Omental fat pad (tissue), 4 donors: ENCODE measurements around the gene PSMG2. TPM values are rescaled to one million over a fixed set of nuclear protein-coding genes. Genes with fewer than 3 reads are reported as not detected.

ENCODE experiments used
- ATAC-seq: fragments of 150-250 bp; one replicate; pipeline ENCODE4 v1.9.1; 2016; ENCODE audit warnings: mild to moderate bottlenecking, moderate library complexity; ENCODE audit not compliant: low FRiP score
- DNase-seq: peaks from one replicate; pipeline ENCODE4 v3.0.0-alpha.2; 2019; ENCODE audit warnings: low spot score
- total RNA-seq, 4 donors: library from RNA; depleted of rRNA; stranded (reverse); fragments of >200 nt; gene quantifications; one replicate each; pipeline ENCODE4 v1.1.0, GENCODE V29; 2016
- TF ChIP-seq, protein P1 (sequence below), 3 donors: fragments of 450-650 bp; IDR thresholded peaks; one replicate each; pipeline ENCODE4 v1.5.1; 2016 to 2017; ENCODE audit warnings: antibody characterized with exemption in 3 of 3, mild to moderate bottlenecking in 3 of 3, moderate library complexity in 2 of 3

The PSMG2 gene
- total RNA-seq, 4 donors from 2014 or later: 62.8 to 88.0 (median 69.3) TPM

DNA sequence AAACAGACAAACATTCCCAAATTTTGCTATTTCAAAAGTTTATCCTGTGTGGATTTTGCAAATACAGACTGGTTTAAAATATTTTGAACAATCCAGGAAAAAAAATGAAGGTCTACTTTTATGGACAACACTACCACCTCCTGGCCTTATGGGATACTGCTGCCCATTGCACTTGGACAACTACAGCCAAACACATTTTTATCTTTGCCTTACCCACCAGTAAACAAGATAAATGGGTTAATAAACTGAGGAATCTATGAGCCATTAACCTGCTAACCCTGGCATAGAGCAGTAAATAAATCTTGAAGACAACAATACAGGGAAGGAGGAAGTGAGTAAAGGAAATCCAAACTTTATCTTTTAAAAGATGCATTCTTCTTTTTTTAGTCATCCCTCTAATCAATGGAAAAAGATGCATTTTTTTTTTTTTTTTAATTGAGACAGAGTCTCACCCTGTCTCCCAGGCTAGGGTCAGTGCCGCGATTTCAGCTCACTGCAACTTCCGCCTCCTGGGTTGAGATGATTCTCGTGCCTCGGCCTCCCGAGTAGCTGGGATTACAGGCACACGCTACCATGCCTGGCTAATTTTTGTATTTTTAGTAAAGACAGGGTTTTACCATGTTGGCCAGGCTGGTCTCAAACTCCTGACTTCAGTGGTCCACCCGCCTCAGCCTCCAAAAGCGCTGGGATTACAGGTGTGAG is 42.8 kb upstream of the PSMG2 start:
- no peak for DNase-seq
- no peak for ATAC-seq
- TF ChIP-seq, protein P1, sequence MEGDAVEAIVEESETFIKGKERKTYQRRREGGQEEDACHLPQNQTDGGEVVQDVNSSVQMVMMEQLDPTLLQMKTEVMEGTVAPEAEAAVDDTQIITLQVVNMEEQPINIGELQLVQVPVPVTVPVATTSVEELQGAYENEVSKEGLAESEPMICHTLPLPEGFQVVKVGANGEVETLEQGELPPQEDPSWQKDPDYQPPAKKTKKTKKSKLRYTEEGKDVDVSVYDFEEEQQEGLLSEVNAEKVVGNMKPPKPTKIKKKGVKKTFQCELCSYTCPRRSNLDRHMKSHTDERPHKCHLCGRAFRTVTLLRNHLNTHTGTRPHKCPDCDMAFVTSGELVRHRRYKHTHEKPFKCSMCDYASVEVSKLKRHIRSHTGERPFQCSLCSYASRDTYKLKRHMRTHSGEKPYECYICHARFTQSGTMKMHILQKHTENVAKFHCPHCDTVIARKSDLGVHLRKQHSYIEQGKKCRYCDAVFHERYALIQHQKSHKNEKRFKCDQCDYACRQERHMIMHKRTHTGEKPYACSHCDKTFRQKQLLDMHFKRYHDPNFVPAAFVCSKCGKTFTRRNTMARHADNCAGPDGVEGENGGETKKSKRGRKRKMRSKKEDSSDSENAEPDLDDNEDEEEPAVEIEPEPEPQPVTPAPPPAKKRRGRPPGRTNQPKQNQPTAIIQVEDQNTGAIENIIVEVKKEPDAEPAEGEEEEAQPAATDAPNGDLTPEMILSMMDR (IDR thresholded peaks at IDR 0.05): peak in 2 of 3 donors; percentile 56 to 61

DNA sequence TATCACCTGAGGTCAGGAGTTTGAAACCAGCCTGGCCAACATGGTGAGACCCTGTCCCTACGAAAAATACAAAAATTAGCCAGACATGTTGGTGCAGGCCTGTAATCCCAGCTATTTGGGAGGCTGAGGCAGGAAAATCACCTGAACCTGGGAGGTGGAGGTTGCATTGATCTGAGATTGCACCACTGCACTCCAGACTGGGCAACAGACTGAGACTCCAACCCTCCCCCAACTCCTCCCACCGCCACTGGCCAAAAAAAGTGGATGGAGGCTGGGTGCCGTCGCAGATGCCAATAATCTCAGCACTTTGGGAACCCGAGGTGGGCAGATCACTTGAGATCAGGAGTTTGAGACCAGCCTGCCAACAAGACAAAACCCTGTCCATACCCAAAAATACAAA is 34.8 kb upstream of the PSMG2 start:
- DNase-seq (no peak), ATAC-seq (no peak)
- TF ChIP-seq, protein P1 (IDR thresholded peaks at IDR 0.05): no peak

DNA sequence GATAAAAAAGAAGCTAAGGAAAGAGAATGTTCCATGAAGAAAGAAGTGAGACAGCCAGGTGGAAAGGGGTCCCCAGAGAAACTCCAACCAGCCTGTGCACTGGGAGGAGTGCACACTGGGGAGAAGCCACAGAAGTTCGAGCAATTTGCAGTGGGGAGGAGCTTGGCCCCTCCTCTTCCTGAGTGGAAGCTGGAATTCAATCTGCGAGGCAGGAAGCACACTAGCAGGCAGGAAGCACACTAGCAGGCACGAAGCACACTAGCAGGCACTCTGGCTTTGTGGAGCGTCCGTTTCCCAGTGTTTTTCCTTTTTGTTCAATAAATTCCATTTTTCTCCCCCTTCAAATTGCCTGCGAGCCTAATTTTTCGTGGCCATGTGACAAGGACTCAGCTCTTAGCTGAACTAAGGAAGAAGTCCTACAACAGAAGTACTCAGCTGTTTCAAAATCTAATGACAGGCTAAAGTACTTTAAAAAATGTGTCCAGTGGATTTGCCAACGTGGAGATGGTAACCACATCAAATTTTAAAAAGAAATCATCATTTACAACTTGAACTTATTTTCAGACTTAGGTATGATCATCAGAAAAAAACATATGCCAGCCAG is 23.6 kb upstream of the PSMG2 start:
- DNase-seq (no peak), ATAC-seq (peak; percentile 54)
- TF ChIP-seq, protein P1 (IDR thresholded peaks at IDR 0.05): no peak

DNA sequence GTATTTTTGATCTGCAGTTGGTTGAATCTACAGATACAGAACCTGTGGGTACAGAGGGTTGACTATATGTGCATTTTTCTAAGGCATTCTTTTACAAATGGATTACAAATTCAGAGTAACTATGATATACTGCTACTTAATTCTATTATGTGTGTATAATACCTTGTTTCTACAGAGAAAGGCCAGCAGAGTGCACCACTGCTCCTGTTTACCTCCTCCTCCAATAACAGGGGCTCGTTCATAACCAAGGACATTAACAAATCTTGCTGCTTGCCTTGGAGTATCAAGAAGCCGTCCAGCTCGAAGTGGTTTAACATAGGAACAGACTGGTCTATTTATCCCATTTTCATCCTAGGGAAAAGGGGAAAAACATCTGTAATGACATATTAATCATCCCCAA is 16.7 kb upstream of the PSMG2 start:
- TF ChIP-seq, protein P1 (IDR thresholded peaks at IDR 0.05): no peak
- DNase-seq (no peak), ATAC-seq (no peak)

DNA sequence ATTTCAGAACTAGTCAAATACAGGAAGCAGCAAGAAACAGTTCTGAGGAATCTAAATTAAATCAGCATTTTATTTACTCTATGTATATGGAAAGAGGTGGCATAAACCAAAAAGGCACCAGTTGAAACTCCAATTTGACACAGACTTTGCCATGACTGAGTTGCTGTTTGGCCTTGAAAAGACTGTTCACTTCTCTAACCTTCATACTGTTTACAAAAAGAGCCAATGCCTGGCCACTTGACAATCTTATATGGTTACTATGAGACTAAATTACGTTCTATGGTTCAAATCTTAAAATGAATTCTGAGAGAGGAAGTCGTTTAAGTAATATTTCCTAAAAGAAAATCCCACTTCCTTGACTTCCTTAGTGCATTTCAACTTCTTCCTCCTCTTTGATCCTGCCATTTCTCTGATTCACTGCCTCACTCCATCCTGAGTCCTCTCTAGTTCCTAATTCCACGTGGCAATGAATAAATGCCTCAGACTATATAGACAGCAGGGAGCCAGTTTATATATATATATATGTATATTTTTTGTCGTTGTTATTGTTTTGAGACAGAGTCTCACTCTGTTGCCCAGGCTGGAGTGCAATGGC is 13.5 kb upstream of the PSMG2 start:
- DNase-seq: no peak

DNA sequence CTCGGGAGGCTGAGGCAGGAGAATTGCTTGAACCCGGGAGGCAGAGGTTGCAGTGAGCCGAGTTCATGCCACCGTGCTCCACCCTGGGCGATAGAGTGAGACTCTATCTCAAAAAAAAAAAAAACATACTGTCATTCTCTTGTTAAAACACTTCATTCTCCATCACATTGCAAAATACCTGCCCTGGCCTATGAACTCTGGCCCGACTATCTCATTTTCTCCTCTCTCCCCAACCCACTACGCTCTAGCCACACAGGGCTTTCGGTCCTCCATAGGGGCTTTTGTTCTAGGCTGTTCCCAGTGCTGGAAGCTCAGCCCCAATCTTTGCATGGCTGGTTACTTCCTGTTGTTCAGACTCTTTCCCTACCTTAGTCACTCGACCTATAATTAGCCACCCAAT is 10.6 kb upstream of the PSMG2 start:
- DNase-seq (no peak), ATAC-seq (no peak)
- TF ChIP-seq, protein P1 (IDR thresholded peaks at IDR 0.05): no peak

More for the DNA sequence above, 13.5 kb upstream of the PSMG2 start:
- ATAC-seq: no peak
- TF ChIP-seq, protein P1 (IDR thresholded peaks at IDR 0.05): no peak
